ENCODE measurements around the gene ULK4.

Gene ULK4

DNA sequence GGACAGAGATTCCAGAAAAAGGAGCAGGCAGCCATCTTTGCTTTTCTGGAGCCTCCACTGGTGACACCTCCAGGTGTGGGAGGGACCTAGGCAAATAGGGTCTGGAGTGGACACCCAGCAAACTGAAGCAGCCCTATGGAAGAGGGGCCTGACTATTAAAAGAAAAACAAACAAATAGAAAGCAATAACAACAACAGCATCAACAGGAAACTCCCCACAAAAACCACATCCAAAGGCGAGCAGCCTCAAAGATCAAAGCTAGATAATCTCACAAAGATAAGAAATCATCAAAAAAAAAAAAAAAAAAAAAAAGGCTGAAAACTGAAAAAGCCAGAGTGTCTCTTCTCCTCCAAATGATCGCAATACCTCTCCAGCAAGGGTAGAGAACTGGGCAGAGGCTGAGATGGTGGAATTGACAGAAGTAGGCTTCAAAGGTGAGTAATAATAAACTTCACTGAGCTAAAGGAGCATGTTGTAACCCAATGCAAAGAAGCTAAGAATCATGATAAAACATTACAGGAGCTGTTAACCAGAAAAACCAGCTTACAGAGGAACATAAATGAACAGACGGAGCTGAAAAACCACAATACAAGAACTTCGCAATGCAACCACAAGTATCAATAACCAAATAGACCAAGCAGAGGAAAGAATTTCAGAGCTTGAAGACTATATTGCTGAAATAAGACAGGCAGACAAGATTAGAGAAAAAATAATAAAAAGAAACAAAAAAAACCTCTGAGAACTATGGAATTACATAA lies 537.2 kb downstream of the ULK4 start:
- no peak overlapping the region for H3K27ac ChIP-seq (ENCODE audit: low read length)
- no peaks in the 10 kb centered on the region for H3K9me3 ChIP-seq (ENCODE audit: insufficient read depth, low read length)
- H3K4me3 ChIP-seq (ENCODE audit: low read length), result no peak overlapping the region
- H2AFZ ChIP-seq (ENCODE audit: low read depth, low read length), result no peak overlapping the region
- H3K4me2 ChIP-seq (ENCODE audit: low read length), result no peak overlapping the region
- no peaks in the 10 kb centered on the region for H3K36me3 ChIP-seq (replicated peaks; ENCODE audit: low read depth, low read length)
- H3K79me2 ChIP-seq (ENCODE audit: low read length), result no peaks in the 10 kb centered on the region
- H3K9ac ChIP-seq (ENCODE audit: low read length), result no peak overlapping the region
- H4K20me1 ChIP-seq (ENCODE audit: insufficient read depth, low read length), result no peaks in the 10 kb centered on the region
- H3K4me1 ChIP-seq (ENCODE audit: low read length), result peaks cover 3% of the 10 kb centered on the region
- 0 out of 2 replicates have a peak, but pooled peaks cover 3% of the 10 kb centered on the region for H3K27me3 ChIP-seq (ENCODE audit: low read depth, low read length)
- TF ChIP-seq EZH2phosphoT487 (IDR thresholded peaks at IDR 0.05; ENCODE audit: low read depth), result no peak
- TF ChIP-seq, protein P1, sequence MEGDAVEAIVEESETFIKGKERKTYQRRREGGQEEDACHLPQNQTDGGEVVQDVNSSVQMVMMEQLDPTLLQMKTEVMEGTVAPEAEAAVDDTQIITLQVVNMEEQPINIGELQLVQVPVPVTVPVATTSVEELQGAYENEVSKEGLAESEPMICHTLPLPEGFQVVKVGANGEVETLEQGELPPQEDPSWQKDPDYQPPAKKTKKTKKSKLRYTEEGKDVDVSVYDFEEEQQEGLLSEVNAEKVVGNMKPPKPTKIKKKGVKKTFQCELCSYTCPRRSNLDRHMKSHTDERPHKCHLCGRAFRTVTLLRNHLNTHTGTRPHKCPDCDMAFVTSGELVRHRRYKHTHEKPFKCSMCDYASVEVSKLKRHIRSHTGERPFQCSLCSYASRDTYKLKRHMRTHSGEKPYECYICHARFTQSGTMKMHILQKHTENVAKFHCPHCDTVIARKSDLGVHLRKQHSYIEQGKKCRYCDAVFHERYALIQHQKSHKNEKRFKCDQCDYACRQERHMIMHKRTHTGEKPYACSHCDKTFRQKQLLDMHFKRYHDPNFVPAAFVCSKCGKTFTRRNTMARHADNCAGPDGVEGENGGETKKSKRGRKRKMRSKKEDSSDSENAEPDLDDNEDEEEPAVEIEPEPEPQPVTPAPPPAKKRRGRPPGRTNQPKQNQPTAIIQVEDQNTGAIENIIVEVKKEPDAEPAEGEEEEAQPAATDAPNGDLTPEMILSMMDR (IDR thresholded peaks at IDR 0.05; ENCODE audit: low read depth, low read length), result no peak

DNA sequence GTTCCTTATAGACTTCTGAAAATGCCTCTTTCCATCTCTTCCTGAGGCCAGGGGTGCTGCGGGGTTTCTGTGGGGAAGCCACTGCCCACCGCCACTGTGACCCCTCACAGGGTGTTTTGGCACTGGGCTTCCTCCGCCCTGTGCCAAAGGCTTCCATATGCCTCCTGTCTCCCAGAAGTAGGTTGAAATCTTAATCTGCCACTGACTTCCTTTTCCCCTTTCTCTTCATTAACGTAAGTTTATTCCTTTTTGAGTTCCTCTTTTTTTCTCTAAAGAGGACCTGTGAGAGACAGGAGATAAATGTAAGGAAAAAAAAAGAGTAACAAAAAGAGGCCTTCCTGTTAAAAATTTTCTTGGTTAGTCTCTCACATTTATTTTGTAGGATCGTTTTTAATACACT lies 542.1 kb downstream of the ULK4 start:
- no peaks in the 10 kb centered on the region for H4K20me1 ChIP-seq (ENCODE audit: insufficient read depth, low read length)
- H3K79me2 ChIP-seq (ENCODE audit: low read length), result no peaks in the 10 kb centered on the region
- H3K9me3 ChIP-seq (ENCODE audit: insufficient read depth, low read length), result no peaks in the 10 kb centered on the region
- TF ChIP-seq, protein P1 (IDR thresholded peaks at IDR 0.05; ENCODE audit: low read depth, low read length), result no peak
- no peak for TF ChIP-seq EZH2phosphoT487 (IDR thresholded peaks at IDR 0.05; ENCODE audit: low read depth)
- H3K36me3 ChIP-seq (replicated peaks; ENCODE audit: low read depth, low read length), result no peaks in the 10 kb centered on the region
- H3K9ac ChIP-seq (ENCODE audit: low read length), result no peak overlapping the region
- no peak overlapping the region for H2AFZ ChIP-seq (ENCODE audit: low read depth, low read length)
- no peak overlapping the region for H3K4me2 ChIP-seq (ENCODE audit: low read length)
- H3K4me3 ChIP-seq (ENCODE audit: low read length), result no peak overlapping the region
- no peak overlapping the region for H3K27ac ChIP-seq (ENCODE audit: low read length)
- H3K4me1 ChIP-seq (ENCODE audit: low read length), result peaks cover 6% of the 10 kb centered on the region
- H3K27me3 ChIP-seq (ENCODE audit: low read depth, low read length), result no peaks in the 10 kb centered on the region

DNA sequence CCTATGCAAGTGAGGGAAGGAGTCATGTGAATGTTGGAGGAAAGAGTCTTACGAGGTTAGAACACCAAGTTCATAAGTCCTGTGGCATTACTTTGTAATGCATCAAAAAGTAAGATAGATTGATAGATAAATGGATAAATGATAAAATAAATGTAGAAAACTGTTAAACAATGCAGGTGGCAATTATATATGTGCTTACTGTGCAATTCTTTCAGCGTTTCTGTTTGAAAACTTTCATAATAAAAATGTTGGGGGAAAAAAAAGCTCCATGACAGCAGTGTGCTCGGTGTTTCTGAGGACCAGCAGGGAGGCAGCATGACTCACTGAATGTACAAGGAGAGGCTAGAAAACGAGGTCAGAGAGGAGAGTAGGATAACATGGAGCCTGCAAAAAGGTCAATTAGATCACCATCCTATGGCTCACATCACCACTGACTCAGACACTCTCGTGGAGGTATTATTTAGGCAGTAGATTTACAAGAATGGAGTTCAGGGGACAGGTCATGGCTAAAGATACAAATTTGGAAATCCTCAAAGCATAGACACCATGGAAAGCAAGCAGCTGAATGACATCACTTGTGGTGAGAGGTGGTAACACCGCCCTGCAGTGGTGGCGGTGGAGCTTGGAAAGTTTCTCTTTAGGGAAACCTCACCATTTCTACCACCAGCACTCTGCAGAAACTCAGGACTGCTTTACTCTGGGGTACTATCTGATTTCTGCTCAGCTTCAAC lies 542.8 kb downstream of the ULK4 start:
- no peak overlapping the region for H3K4me3 ChIP-seq (ENCODE audit: low read length)

DNA sequence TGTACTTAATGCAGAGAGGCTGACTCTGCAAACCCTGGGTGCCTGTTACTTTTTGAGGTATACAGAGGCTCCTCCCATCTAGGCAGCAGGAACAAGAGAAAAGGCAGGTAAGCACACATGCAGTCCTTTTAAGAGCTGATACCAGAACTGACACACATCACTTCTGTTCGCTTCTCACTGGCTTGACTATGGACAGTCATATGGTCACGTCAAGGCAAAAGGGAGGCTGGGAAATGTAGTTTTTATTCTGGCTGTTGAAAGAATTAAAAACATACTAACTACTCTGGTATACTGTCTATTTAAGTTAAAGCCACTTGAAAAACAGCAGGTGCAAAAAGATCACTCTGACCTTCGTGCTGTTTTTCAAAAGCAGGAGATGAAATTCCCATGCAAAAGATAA lies 544.3 kb downstream of the ULK4 start:
- Histone ChIP-seq H3K36me3 (replicated peaks; ENCODE audit: low read depth, low read length) (no peaks in the 10 kb centered on the region), H3K9ac (ENCODE audit: low read length) (no peak overlapping the region), H3K4me2 (ENCODE audit: low read length) (no peak overlapping the region), H2AFZ (ENCODE audit: low read depth, low read length) (no peak overlapping the region), H3K4me3 (ENCODE audit: low read length) (no peak overlapping the region), H3K27me3 (ENCODE audit: low read depth, low read length) (no peaks in the 10 kb centered on the region), H3K27ac (ENCODE audit: low read length) (no peak overlapping the region), H3K4me1 (ENCODE audit: low read length) (peaks cover 8% of the 10 kb centered on the region), H3K9me3 (ENCODE audit: insufficient read depth, low read length) (no peaks in the 10 kb centered on the region), H4K20me1 (ENCODE audit: insufficient read depth, low read length) (no peaks in the 10 kb centered on the region), H3K79me2 (ENCODE audit: low read length) (no peaks in the 10 kb centered on the region)
- TF ChIP-seq, protein P1 (IDR thresholded peaks at IDR 0.05; ENCODE audit: low read depth, low read length), result no peak
- no peak for TF ChIP-seq EZH2phosphoT487 (IDR thresholded peaks at IDR 0.05; ENCODE audit: low read depth)

More for the DNA sequence above, 542.8 kb downstream of the ULK4 start:
- H3K9ac ChIP-seq (ENCODE audit: low read length), result no peak overlapping the region
- no peak overlapping the region; the same call in 1 of the 2 replicates for H3K4me2 ChIP-seq (ENCODE audit: low read length)
- no peak for TF ChIP-seq EZH2phosphoT487 (IDR thresholded peaks at IDR 0.05; ENCODE audit: low read depth)
- TF ChIP-seq, protein P1 (IDR thresholded peaks at IDR 0.05; ENCODE audit: low read depth, low read length), result no peak
- H3K4me1 ChIP-seq (ENCODE audit: low read length), result peaks cover 6% of the 10 kb centered on the region
- H2AFZ ChIP-seq (ENCODE audit: low read depth, low read length), result no peak overlapping the region
- no peaks in the 10 kb centered on the region for H3K9me3 ChIP-seq (ENCODE audit: insufficient read depth, low read length)
- H3K27me3 ChIP-seq (ENCODE audit: low read depth, low read length), result no peaks in the 10 kb centered on the region
- H4K20me1 ChIP-seq (ENCODE audit: insufficient read depth, low read length), result no peaks in the 10 kb centered on the region
- H3K36me3 ChIP-seq (replicated peaks; ENCODE audit: low read depth, low read length), result no peaks in the 10 kb centered on the region
- H3K27ac ChIP-seq (ENCODE audit: low read length), result no peak overlapping the region
- H3K79me2 ChIP-seq (ENCODE audit: low read length), result no peaks in the 10 kb centered on the region

All from OCI-LY3 (cell line).